DND-41 (cell line): ENCODE measurements around the gene TNRC6A.
"Not testable (repeated sequence)": the region's sequence is repeated elsewhere in the genome, so short reads cannot be mapped to it uniquely, and the experiment has no call there.

Source experiments
- ATAC-seq: fragments of 200-7000 bp; cut with Tn5 transposase; 3 replicates; pipeline ENCODE4 v1.9.1; 2021; ENCODE audit warnings: low read depth; ENCODE audit not compliant: insufficient read depth
- DNase-seq: peaks from one replicate; pipeline ENCODE4 v3.0.0-alpha.2; 2020
- H2AFZ ChIP-seq: 2 replicates; pipeline ENCODE4 v1.6.0; 2012; ENCODE audit warnings: low read depth, low read length
- H3K27ac ChIP-seq: 2 replicates; pipeline ENCODE4 v1.5.1; 2012; ENCODE audit warnings: low read length, inconsistent platforms
- H3K27me3 ChIP-seq: fragments of 200-600 bp; sonication (generic); 2 replicates; pipeline ENCODE4 v1.6.0; 2012; ENCODE audit warnings: low read length, mild to moderate bottlenecking, inconsistent platforms; ENCODE audit not compliant: insufficient read depth, poor library complexity
- H3K36me3 ChIP-seq: 2 replicates; pipeline ENCODE4 v1.5.1; 2012; ENCODE audit warnings: low read length, inconsistent platforms; ENCODE audit not compliant: insufficient read depth
- H3K4me1 ChIP-seq: 2 replicates; pipeline ENCODE4 v1.5.1; 2012; ENCODE audit warnings: mild to moderate bottlenecking, low read length; ENCODE audit not compliant: insufficient read depth
- H3K4me2 ChIP-seq: 2 replicates; pipeline ENCODE4 v1.6.0; 2012; ENCODE audit warnings: mild to moderate bottlenecking, moderate library complexity, low read length, inconsistent platforms; ENCODE audit not compliant: insufficient read depth
- H3K4me3 ChIP-seq, 2 experiments: fragments of 200-600 bp in 1 of 2; shearing (Covaris generic) in 1 of 2; 2 replicates each; pipeline ENCODE4 v1.5.1; 2012 to 2016; ENCODE audit warnings: inconsistent platforms in 2 of 2, low read length in 2 of 2, mild to moderate bottlenecking in 2 of 2, low read depth in 1 of 2, moderate library complexity in 1 of 2
- H3K79me2 ChIP-seq: 2 replicates; pipeline ENCODE4 v1.6.0; 2012; ENCODE audit warnings: low read length, inconsistent platforms; ENCODE audit not compliant: insufficient read depth
- H3K9ac ChIP-seq: 2 replicates; pipeline ENCODE4 v1.6.0; 2012; ENCODE audit warnings: low read depth, mild to moderate bottlenecking, inconsistent platforms, low read length, moderate library complexity
- H3K9me3 ChIP-seq: 2 replicates; pipeline ENCODE4 v1.5.1; 2012; ENCODE audit warnings: low read length, moderate library complexity, mild to moderate bottlenecking, inconsistent platforms; ENCODE audit not compliant: insufficient read depth, severe bottlenecking
- H4K20me1 ChIP-seq: 2 replicates; pipeline ENCODE4 v1.6.0; 2012; ENCODE audit warnings: low read length; ENCODE audit not compliant: insufficient read depth
- CTCF ChIP-seq: IDR thresholded peaks from 2 replicates; pipeline ENCODE4 v1.5.1; 2012; ENCODE audit warnings: borderline replicate concordance, low read length, moderate library complexity, mild to moderate bottlenecking; ENCODE audit not compliant: poor library complexity, severe bottlenecking; ENCODE audit errors: extremely low read depth
- EZH2 ChIP-seq: IDR thresholded peaks from 3 replicates; pipeline ENCODE4 v1.6.1; 2012; ENCODE audit warnings: borderline replicate concordance, low read depth, mild to moderate bottlenecking, moderate library complexity, low read length, inconsistent platforms; ENCODE audit not compliant: severe bottlenecking

TNRC6A gene

GRCh38 chr16:24841291-24841690, 111.8 kb downstream of the TNRC6A start:
- Histone ChIP-seq H4K20me1 (no peaks in the 10 kb centered on the region), H3K27me3 (no peaks in the 10 kb centered on the region), H3K9me3 (no peaks in the 10 kb centered on the region), H3K4me2 (no peak overlapping the region), H2AFZ (no peak overlapping the region), H3K9ac (no peak overlapping the region), H3K36me3 (no peaks in the 10 kb centered on the region), H3K4me1 (no peaks in the 10 kb centered on the region), H3K4me3 (no peak overlapping the region), H3K79me2 (no peaks in the 10 kb centered on the region), H3K27ac (no peak overlapping the region)
- ATAC-seq (no peak), DNase-seq (no peak)
- no peak for TF ChIP-seq EZH2
- TF ChIP-seq CTCF: no peak

- Histone ChIP-seq H3K36me3 (no peaks in the 10 kb centered on the region), H4K20me1 (no peaks in the 10 kb centered on the region), H3K9me3 (no peaks in the 10 kb centered on the region), H3K27ac (no peak overlapping the region), H3K4me2 (no peak overlapping the region), H3K9ac (no peak overlapping the region), H3K4me1 (no peaks in the 10 kb centered on the region), H3K27me3 (no peaks in the 10 kb centered on the region), H3K79me2 (no peaks in the 10 kb centered on the region), H2AFZ (no peak overlapping the region), H3K4me3 (no peak overlapping the region)
- DNase-seq (no peak), ATAC-seq (no peak)
- TF ChIP-seq EZH2 (no peak), CTCF (no peak)
These were observed 114.9 kb downstream of the TNRC6A start for GRCh38 chr16:24844101-24845030.

- H3K79me2 ChIP-seq, H4K20me1 ChIP-seq, H3K27ac ChIP-seq, H2AFZ ChIP-seq, H3K9me3 ChIP-seq, ATAC-seq, H3K4me1 ChIP-seq, H3K4me3 ChIP-seq, H3K9ac ChIP-seq, H3K27me3 ChIP-seq, DNase-seq, H3K36me3 ChIP-seq, H3K4me2 ChIP-seq: not testable (repeated sequence)
These were observed 115.5 kb downstream of the TNRC6A start for GRCh38 chr16:24845031-24845365.

- no peaks in the 10 kb centered on the region for H3K79me2 ChIP-seq
- no peak within 1 kb of the TSS for H3K27ac ChIP-seq
- no peak for ATAC-seq
- H4K20me1 ChIP-seq: no peaks in the 10 kb centered on the region
- H3K4me3 ChIP-seq: no peak within 1 kb of the TSS
- no peak for DNase-seq
- no peak within 1 kb of the TSS for H2AFZ ChIP-seq
- H3K36me3 ChIP-seq: no peaks in the 10 kb centered on the region
- H3K4me2 ChIP-seq: no peak within 1 kb of the TSS
- no peak for TF ChIP-seq CTCF
- TF ChIP-seq EZH2: no peak
- no peaks in the 10 kb centered on the region for H3K27me3 ChIP-seq
- no peak within 1 kb of the TSS for H3K9ac ChIP-seq
- no peaks in the 10 kb centered on the region for H3K9me3 ChIP-seq
- H3K4me1 ChIP-seq: no peaks in the 10 kb centered on the region
These were observed 116.5 kb downstream of the TNRC6A start, which contains the start of gene SLC5A11 for GRCh38 chr16:24845726-24846547. Gene SLC5A11 (plus strand): TSS chr16:24845963. CDS start chr16:24858644, 12,681 bp downstream.
